C4-2B (cell line): ENCODE data around the gene TLE2.
"Not testable (repeated sequence)": the region's sequence is repeated elsewhere in the genome, so short reads cannot be mapped to it uniquely, and the experiment has no call there.

Experiments used
- CTCF ChIP-seq: fragments of 450-650 bp; conservative IDR thresholded peaks from 2 replicates; pipeline ENCODE4 v1.5.1; 2017; ENCODE audit warnings: mild to moderate bottlenecking
- ZFX ChIP-seq: fragments of 450-650 bp; IDR thresholded peaks from 2 replicates; pipeline ENCODE4 v1.6.1; 2017

DNA sequence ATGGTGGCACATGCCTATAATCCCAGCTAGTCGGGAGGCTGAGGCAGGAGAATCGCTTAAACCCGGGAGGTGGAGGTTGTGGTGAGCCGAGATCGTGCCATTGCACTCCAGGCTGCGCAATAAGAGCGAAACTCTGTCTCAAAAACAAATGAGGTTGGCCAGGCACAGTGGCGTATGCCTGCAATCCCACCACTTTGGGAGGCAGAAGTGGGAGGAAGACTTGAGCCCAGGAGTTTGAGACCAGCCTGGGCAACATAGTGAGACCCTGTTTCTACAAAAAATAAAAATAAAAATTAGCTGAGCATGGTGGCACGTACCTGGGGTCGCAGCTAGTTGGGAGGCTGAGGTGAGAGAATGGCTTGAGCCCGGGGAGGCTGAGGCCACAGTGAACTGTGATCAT is 36.7 kb downstream of the TLE2 start:
- TF ChIP-seq ZFX, CTCF: not testable (repeated sequence)
